ENCODE data around the gene RAD52.

DNA sequence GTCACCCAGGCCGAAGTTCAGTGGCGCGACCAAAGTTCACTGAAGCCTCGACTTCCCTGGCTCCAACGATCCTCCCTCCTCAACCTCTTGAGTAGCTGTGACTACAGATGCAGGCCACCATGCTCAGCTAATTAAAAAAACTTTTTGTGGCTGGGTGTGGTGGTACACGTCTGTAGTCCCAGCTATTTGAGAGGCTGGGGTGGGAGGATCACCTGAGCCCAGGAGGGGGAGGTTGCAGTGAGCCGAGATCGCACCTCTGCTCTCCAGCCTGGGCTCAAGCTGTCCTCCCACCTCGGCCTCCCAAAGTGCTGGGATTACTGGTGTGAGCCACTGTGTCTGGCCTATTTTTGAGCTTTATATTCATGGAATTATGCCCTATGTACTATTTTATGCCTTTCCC is 18.1 kb upstream of the RAD52 start:
- TF ChIP-seq, protein P1, sequence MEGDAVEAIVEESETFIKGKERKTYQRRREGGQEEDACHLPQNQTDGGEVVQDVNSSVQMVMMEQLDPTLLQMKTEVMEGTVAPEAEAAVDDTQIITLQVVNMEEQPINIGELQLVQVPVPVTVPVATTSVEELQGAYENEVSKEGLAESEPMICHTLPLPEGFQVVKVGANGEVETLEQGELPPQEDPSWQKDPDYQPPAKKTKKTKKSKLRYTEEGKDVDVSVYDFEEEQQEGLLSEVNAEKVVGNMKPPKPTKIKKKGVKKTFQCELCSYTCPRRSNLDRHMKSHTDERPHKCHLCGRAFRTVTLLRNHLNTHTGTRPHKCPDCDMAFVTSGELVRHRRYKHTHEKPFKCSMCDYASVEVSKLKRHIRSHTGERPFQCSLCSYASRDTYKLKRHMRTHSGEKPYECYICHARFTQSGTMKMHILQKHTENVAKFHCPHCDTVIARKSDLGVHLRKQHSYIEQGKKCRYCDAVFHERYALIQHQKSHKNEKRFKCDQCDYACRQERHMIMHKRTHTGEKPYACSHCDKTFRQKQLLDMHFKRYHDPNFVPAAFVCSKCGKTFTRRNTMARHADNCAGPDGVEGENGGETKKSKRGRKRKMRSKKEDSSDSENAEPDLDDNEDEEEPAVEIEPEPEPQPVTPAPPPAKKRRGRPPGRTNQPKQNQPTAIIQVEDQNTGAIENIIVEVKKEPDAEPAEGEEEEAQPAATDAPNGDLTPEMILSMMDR (IDR thresholded peaks at IDR 0.05) = no peak
- no peak for TF ChIP-seq POLR2AphosphoS5 (IDR thresholded peaks at IDR 0.05)
- no peak for TF ChIP-seq POLR2A (IDR thresholded peaks at IDR 0.05)
